ENCODE results near the gene ZMIZ1.

The ZMIZ1 gene

GRCh38 chr10:79286318-79286951, 217.7 kb downstream of the ZMIZ1 start:
- peak; percentile 70 for DNase-seq (ENCODE audit: low spot score)

GRCh38 chr10:79287973-79288723, 219.4 kb downstream of the ZMIZ1 start:
- no peak for DNase-seq (ENCODE audit: low spot score)

- DNase-seq (ENCODE audit: low spot score): no peak
Observed at GRCh38 chr10:79289801-79290200, 221.0 kb downstream of the ZMIZ1 start.

- DNase-seq (ENCODE audit: low spot score): no peak
Observed at GRCh38 chr10:79292026-79292766, 223.4 kb downstream of the ZMIZ1 start.

GRCh38 chr10:79292891-79293746, 224.4 kb downstream of the ZMIZ1 start:
- no peak for DNase-seq (ENCODE audit: low spot score)

- peak; percentile 86 for DNase-seq (ENCODE audit: low spot score)
Observed at GRCh38 chr10:79293841-79294581, 225.2 kb downstream of the ZMIZ1 start.

GRCh38 chr10:79295563-79295962, 226.8 kb downstream of the ZMIZ1 start:
- peak; percentile 69 for DNase-seq (ENCODE audit: low spot score)

GRCh38 chr10:79296431-79296830, 227.7 kb downstream of the ZMIZ1 start:
- no peak for DNase-seq (ENCODE audit: low spot score)

GRCh38 chr10:79298403-79299244, 229.9 kb downstream of the ZMIZ1 start:
- DNase-seq (ENCODE audit: low spot score): no peak

GRCh38 chr10:79299397-79300241, 230.9 kb downstream of the ZMIZ1 start:
- DNase-seq (ENCODE audit: low spot score): no peak

GRCh38 chr10:79300711-79301110, 231.9 kb downstream of the ZMIZ1 start:
- DNase-seq (ENCODE audit: low spot score): no peak

GRCh38 chr10:79301754-79302530, 233.2 kb downstream of the ZMIZ1 start:
- DNase-seq (ENCODE audit: low spot score): no peak

- DNase-seq (ENCODE audit: low spot score): no peak
Observed at GRCh38 chr10:79303631-79304478, 235.1 kb downstream of the ZMIZ1 start.

GRCh38 chr10:79304479-79305087, 235.8 kb downstream of the ZMIZ1 start:
- no peak for DNase-seq (ENCODE audit: low spot score)

GRCh38 chr10:79305515-79305914, 236.7 kb downstream of the ZMIZ1 start:
- no peak for DNase-seq (ENCODE audit: low spot score)

GRCh38 chr10:79305988-79306387, 237.2 kb downstream of the ZMIZ1 start:
- DNase-seq (ENCODE audit: low spot score): no peak

GRCh38 chr10:79306644-79307220, 238.0 kb downstream of the ZMIZ1 start:
- DNase-seq (ENCODE audit: low spot score): no peak
